Prostate gland (tissue), 2 donors: ENCODE measurements around the gene ACOXL. TPM values are rescaled to one million over a fixed set of nuclear protein-coding genes. Genes with fewer than 3 reads are reported as not detected.

Experiments
- DNase-seq: peaks from one replicate; pipeline ENCODE4 v3.0.0-alpha.2; 2019; ENCODE audit warnings: low spot score
- H3K27ac ChIP-seq, 2 donors: fragments of 200-600 bp; sonication (generic); 2 replicates each; pipeline ENCODE4 v1.5.1; 2017 to 2019
- H3K27me3 ChIP-seq: fragments of 200-600 bp; sonication (generic); replicated peaks from 2 replicates; pipeline ENCODE4 v1.5.1; 2019; ENCODE audit not compliant: insufficient read depth
- H3K36me3 ChIP-seq, 2 donors: fragments of 200-600 bp; sonication (generic); 1 replicate in 1 of 2; 2 replicates in 1 of 2; pipeline versions ENCODE4 v1.5.1 to v1.8.1; 2017 to 2019
- H3K4me1 ChIP-seq: fragments of 200-600 bp; sonication (generic); replicated peaks from 2 replicates; pipeline ENCODE4 v1.5.1; 2019
- H3K4me3 ChIP-seq, 2 donors: fragments of 200-600 bp; sonication (generic); 2 replicates each; pipeline ENCODE4 v1.5.1; 2017 to 2019
- H3K9me3 ChIP-seq: fragments of 200-600 bp; sonication (generic); 2 replicates; pipeline ENCODE4 v1.5.1; 2017
- POLR2A ChIP-seq: fragments of 450-650 bp; IDR thresholded peaks from one replicate; pipeline ENCODE4 v1.6.1; 2016; ENCODE audit warnings: antibody characterized with exemption, mild to moderate bottlenecking
- POLR2AphosphoS5 ChIP-seq: sonication (generic); formaldehyde crosslinking; IDR thresholded peaks from one replicate; pipeline ENCODE4 v1.6.1; 2017; ENCODE audit warnings: antibody characterized with exemption
- WGBS: methylation state at CpG from one replicate; pipeline ENCODE4 v1.1.5; 2018; 5-methylcytosine and 5-hydroxymethylcytosine counted together
- intact Hi-C: fragments of 100-400 bp; cut with DNase I; formaldehyde crosslinking; loops from one replicate; pipeline ENCODE4 v1.14.2; 2022
- total RNA-seq, 2 donors: library from RNA; depleted of rRNA; stranded (reverse); fragments of >200 nt; gene quantifications; one replicate each; pipeline ENCODE4 v1.1.0, GENCODE V29; 2016
- TF ChIP-seq, protein P1 (sequence below), 4 experiments: fragments of 200-600 bp in 2 of 4; fragments of 450-650 bp in 2 of 4; sonication (generic) in 2 of 4; IDR thresholded peaks; 1 replicate in 3 of 4; 2 replicates in 1 of 4; pipeline ENCODE4 v1.5.1; 2016 to 2019; ENCODE audit warnings: antibody characterized with exemption in 4 of 4, mild to moderate bottlenecking in 2 of 4, moderate library complexity in 2 of 4

Gene ACOXL
- total RNA-seq, 2 donors from 2014 or later: 8.0 to 8.3 TPM

DNA sequence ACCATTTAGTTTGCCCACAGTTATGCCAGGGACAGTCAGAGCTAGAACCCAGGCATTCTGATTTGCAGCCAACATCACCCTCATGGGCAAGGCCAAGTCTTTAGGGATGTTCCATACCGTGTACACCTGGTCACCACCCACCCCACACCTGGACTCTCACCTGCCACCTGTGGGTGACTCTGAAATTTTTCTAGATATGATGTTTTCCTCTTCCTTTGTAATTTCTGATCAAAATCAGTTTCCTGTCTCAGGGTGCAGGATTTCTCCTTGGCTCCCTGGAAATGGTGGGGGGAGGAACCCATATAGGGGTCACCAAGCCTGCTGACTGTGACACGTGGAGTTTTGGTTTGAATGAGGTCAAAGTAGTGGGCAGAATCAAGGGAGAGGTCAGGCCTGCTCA is 138.2 kb downstream of the ACOXL start:
- H3K9me3 ChIP-seq: no peaks in the 10 kb centered on the region
- no peaks in the 10 kb centered on the region for H3K4me1 ChIP-seq
- no peak for DNase-seq
- no peaks in the 10 kb centered on the region for H3K36me3 ChIP-seq
- TF ChIP-seq, protein P1, sequence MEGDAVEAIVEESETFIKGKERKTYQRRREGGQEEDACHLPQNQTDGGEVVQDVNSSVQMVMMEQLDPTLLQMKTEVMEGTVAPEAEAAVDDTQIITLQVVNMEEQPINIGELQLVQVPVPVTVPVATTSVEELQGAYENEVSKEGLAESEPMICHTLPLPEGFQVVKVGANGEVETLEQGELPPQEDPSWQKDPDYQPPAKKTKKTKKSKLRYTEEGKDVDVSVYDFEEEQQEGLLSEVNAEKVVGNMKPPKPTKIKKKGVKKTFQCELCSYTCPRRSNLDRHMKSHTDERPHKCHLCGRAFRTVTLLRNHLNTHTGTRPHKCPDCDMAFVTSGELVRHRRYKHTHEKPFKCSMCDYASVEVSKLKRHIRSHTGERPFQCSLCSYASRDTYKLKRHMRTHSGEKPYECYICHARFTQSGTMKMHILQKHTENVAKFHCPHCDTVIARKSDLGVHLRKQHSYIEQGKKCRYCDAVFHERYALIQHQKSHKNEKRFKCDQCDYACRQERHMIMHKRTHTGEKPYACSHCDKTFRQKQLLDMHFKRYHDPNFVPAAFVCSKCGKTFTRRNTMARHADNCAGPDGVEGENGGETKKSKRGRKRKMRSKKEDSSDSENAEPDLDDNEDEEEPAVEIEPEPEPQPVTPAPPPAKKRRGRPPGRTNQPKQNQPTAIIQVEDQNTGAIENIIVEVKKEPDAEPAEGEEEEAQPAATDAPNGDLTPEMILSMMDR (IDR thresholded peaks at IDR 0.05): no peak
- TF ChIP-seq POLR2AphosphoS5 (no peak), POLR2A (no peak)
- WGBS: 70% methylated on average over 2 of the region's 2 CpGs
- no peaks in the 10 kb centered on the region for H3K27me3 ChIP-seq
- intact Hi-C loops: no loop called here
- no peak overlapping the region for H3K27ac ChIP-seq
- H3K4me3 ChIP-seq: no peak overlapping the region

DNA sequence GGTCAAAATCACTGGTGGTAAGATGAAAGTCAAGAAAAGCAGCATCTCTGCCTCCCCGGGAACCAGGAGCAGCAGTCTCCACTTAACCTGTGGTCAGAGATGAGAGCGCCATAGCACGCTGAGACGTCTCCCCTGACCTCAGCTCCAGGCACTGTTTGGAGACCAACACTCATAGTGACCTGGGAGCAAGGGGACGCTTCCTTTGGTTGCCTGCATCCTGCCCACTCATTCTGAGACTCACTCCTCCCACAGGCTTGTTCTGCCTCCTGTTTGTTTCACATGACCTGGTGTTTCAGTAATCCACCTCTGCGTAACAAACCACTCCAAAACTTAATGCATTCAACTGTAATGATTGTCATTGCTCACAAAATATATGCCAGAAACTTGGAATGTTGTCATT is 139.3 kb downstream of the ACOXL start:
- Histone ChIP-seq H3K27me3 (no peaks in the 10 kb centered on the region), H3K27ac (no peak overlapping the region), H3K9me3 (no peaks in the 10 kb centered on the region), H3K4me3 (no peak overlapping the region), H3K4me1 (no peaks in the 10 kb centered on the region), H3K36me3 (no peaks in the 10 kb centered on the region)
- no peak for DNase-seq
- TF ChIP-seq POLR2AphosphoS5 (no peak), POLR2A (no peak)
- TF ChIP-seq, protein P1 (IDR thresholded peaks at IDR 0.05): no peak
- WGBS: 94% methylated on average over 6 of the region's 6 CpGs
- intact Hi-C loops: no loop called here

DNA sequence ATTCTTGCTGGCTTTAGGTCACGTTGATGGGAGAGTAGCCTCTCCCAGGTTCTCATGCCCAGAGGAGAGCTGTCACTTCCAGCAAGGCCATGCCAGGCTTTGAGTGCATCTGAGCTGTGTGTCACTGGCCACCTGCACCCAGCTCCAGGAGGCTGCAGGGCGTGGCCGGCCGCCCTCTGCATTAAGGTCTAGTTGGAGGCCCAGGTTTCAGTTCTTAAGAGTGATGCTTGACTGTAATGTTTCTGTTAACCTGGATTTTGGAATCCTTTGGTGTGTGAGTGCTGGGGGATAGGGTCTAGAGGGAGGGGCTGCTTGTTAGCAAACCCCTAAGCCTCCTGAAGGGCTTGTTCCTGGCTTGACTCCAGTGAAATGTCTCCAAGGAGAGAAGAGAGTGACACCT is 140.1 kb downstream of the ACOXL start:
- Histone ChIP-seq H3K4me3 (no peak overlapping the region), H3K9me3 (no peaks in the 10 kb centered on the region), H3K27ac (no peak overlapping the region), H3K4me1 (no peaks in the 10 kb centered on the region), H3K27me3 (no peaks in the 10 kb centered on the region), H3K36me3 (no peaks in the 10 kb centered on the region)
- 95% methylated on average over 4 of the region's 4 CpGs for WGBS
- no peak for DNase-seq
- intact Hi-C loops: no loop called here
- TF ChIP-seq POLR2AphosphoS5: no peak
- no peak for TF ChIP-seq POLR2A
- TF ChIP-seq, protein P1 (IDR thresholded peaks at IDR 0.05): no peak

DNA sequence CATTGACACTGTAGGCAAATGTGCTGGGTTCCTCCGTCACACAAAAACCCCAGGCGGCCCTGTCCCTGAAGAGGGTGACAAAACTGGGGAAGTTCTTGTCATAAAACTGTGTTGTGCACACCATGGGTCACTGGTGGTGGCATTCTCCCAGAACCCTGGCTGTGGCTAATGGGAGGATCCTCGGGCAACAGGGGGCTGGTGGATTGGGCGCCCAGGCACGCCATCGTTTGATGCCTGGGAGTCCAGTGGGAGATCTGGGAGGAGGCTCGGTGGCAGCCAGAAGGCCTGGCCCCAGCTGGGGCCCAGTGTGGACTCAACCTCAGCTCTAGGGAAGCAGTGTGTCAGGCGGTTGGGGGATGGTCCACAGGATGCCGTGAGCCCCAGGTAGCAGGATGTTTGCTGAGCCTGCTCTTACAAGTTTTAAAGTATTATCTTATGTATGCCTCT is 140.7 kb downstream of the ACOXL start:
- Histone ChIP-seq H3K4me1 (no peaks in the 10 kb centered on the region), H3K9me3 (no peaks in the 10 kb centered on the region), H3K27me3 (no peaks in the 10 kb centered on the region), H3K4me3 (no peak overlapping the region), H3K36me3 (no peaks in the 10 kb centered on the region), H3K27ac (no peak overlapping the region)
- DNase-seq: no peak
- intact Hi-C loops: no loop called here
- TF ChIP-seq POLR2AphosphoS5: no peak
- TF ChIP-seq, protein P1 (IDR thresholded peaks at IDR 0.05): no peak
- no peak for TF ChIP-seq POLR2A
- WGBS: 83% methylated on average over 9 of the region's 9 CpGs

DNA sequence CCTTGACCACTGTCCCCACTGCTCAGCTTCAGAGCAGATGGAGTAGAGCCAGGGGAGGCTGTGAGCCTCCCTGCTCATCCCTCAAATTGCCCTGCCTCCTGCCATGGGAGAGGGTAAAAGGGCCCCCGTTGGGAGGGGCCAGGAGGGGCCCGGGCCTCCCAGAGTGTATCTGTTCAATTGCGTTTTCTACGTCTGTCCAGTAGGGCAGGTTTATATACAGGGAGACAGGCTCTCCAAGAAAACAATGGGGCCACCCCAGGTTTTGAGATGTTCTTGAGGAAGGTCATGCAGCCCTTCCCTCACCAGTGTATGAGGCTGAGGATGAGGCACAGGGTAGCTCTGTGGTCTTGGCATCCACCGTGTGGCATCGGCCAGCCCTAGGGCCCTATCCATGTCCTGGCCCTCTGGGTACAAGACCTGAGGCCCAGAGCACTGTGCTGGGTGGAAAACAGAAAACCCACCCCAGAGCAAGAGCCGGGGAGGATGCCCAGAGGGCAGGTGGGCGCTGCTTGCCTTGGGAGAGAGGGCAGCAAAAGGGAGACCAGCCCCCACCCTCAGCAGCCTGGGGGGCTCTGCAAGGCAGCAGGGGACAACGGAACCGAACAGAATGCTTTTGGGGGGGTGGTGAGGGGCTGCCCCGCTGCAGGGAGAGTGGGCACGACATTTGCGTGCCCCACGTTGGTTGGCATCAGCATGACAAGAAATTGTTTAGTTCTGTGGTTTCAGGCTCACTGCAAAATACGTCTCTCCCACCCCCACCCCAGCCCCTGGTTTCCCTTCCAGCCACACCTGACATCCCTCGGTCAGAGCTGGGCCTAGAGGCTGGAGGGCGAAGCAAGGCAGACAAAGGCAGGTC is 141.5 kb downstream of the ACOXL start:
- Histone ChIP-seq H3K36me3 (no peaks in the 10 kb centered on the region), H3K27me3 (no peaks in the 10 kb centered on the region), H3K4me3 (no peak overlapping the region), H3K9me3 (no peaks in the 10 kb centered on the region), H3K27ac (no peak overlapping the region), H3K4me1 (no peaks in the 10 kb centered on the region)
- intact Hi-C loops: no loop called here
- DNase-seq: no peak
- TF ChIP-seq POLR2AphosphoS5 (no peak), POLR2A (no peak)
- TF ChIP-seq, protein P1 (IDR thresholded peaks at IDR 0.05): no peak
- WGBS: 83% methylated on average over 17 of the region's 17 CpGs
